Central memory CD8-positive, alpha-beta T cell (primary cell): ENCODE results near the gene CHSY3.
"Not testable (repeated sequence)": the region's sequence is repeated elsewhere in the genome, so short reads cannot be mapped to it uniquely, and the experiment has no call there.

Experiments
- ATAC-seq: fragments of 150-1000 bp; cut with Tn5 transposase; replicated peaks from 2 replicates; pipeline ENCODE4 v1.10.0; 2022; ENCODE audit warnings: mild to moderate bottlenecking, moderate FRiP score, moderate number of reproducible peaks; ENCODE audit not compliant: poor library complexity, severe bottlenecking; ENCODE audit errors: extremely low read depth
- DNase-seq, 2 donors: peaks; one replicate each; pipeline ENCODE4 v3.0.0; 2021; ENCODE audit warnings: low spot score in 2 of 2
- H3K27ac Mint-ChIP-seq: one replicate; pipeline ENCODE4 v1.8.0; 2022; ENCODE audit warnings: low read depth, mild to moderate bottlenecking, moderate library complexity, mixed read lengths
- H3K27me3 Mint-ChIP-seq: one replicate; pipeline ENCODE4 v1.8.0; 2022; ENCODE audit warnings: mixed read lengths
- H3K36me3 Mint-ChIP-seq: one replicate; pipeline ENCODE4 v1.8.0; 2022; ENCODE audit warnings: mild to moderate bottlenecking, moderate library complexity, mixed read lengths; ENCODE audit not compliant: insufficient read depth
- H3K4me1 Mint-ChIP-seq: one replicate; pipeline ENCODE4 v1.8.0; 2022; ENCODE audit warnings: mixed read lengths
- H3K4me3 Mint-ChIP-seq: one replicate; pipeline ENCODE4 v1.8.0; 2022; ENCODE audit warnings: mild to moderate bottlenecking, moderate library complexity, mixed read lengths
- H3K9me3 Mint-ChIP-seq: one replicate; pipeline ENCODE4 v1.8.0; 2022; ENCODE audit warnings: mixed read lengths

The CHSY3 gene

GRCh38 chr5:130164966-130165365 is 260.7 kb downstream of the CHSY3 start:
- no peak for ATAC-seq
- Mint-ChIP-seq H3K27ac (no peak overlapping the region), H3K27me3 (peaks cover 9% of the 10 kb centered on the region), H3K4me1 (no peaks in the 10 kb centered on the region), H3K4me3 (no peak overlapping the region), H3K9me3 (no peaks in the 10 kb centered on the region), H3K36me3 (no peaks in the 10 kb centered on the region)
- DNase-seq: no peak

DNA sequence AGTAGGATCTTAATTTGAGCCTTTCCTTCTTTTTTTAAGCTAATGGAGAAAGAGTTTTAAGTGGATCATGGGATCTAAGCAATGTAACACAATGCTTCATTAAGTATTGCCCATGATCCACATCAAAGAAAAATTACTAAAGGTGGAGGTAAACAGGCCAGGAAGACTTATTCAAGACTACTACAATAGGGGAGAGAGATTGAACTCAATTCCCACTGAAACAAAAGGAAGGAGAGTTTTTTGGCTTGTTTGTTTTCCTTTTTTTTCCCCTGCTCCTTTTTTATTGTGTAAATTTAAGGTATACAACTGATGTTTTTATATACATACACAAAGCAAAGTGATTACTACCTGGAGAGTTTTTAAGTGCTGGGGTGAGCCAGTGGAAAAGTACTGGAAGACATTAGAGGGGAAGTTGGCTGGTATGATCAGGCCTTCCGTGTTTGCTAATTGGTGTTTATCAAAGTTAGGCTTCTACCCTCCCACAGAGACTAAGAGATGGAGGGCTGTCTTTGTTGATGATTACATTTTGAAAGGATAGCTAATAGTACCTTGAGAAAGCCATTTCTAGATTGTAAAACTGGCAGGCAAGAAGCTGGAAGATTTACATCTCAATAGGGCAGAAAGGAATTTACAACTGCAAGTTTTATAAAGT is 262.7 kb downstream of the CHSY3 start:
- no peaks in the 10 kb centered on the region for H3K4me1 Mint-ChIP-seq
- no peak for ATAC-seq
- no peak overlapping the region for H3K4me3 Mint-ChIP-seq
- H3K9me3 Mint-ChIP-seq: no peaks in the 10 kb centered on the region
- H3K27ac Mint-ChIP-seq: no peak overlapping the region
- no peaks in the 10 kb centered on the region for H3K36me3 Mint-ChIP-seq
- H3K27me3 Mint-ChIP-seq: peaks cover 9% of the 10 kb centered on the region
- DNase-seq: no peak

DNA sequence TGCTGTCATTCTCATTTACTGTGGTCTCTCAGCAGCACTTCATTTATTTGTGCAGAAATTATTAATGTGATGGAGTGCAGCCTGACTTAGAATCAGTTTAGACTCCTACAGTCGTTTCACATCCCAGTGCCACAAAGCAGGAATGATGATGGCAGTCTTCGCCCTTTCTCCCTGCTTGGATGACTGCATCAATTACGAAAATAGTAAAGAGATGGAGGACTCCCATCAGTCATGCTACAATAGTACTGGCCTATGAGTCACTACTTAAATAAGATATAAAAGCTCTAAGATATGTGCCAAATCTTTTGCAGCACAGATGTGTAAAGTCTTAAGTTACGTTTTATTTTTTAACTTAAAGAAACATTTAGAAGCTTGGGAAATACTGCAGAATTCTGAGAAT is 263.9 kb downstream of the CHSY3 start:
- H3K27me3 Mint-ChIP-seq: peaks cover 9% of the 10 kb centered on the region

GRCh38 chr5:130171699-130172098 is 267.4 kb downstream of the CHSY3 start:
- no peaks in the 10 kb centered on the region for H3K9me3 Mint-ChIP-seq
- no peak for DNase-seq
- H3K27ac Mint-ChIP-seq: no peak overlapping the region
- no peaks in the 10 kb centered on the region for H3K36me3 Mint-ChIP-seq
- no peak overlapping the region for H3K4me3 Mint-ChIP-seq
- ATAC-seq: no peak
- no peaks in the 10 kb centered on the region for H3K27me3 Mint-ChIP-seq
- no peaks in the 10 kb centered on the region for H3K4me1 Mint-ChIP-seq

More for the DNA sequence above, 263.9 kb downstream of the CHSY3 start:
- no peaks in the 10 kb centered on the region for H3K9me3 Mint-ChIP-seq
- DNase-seq (no peak), ATAC-seq (no peak)
- H3K27ac Mint-ChIP-seq: no peak overlapping the region
- H3K36me3 Mint-ChIP-seq: no peaks in the 10 kb centered on the region
- no peak overlapping the region for H3K4me3 Mint-ChIP-seq
- H3K4me1 Mint-ChIP-seq: no peaks in the 10 kb centered on the region

DNA sequence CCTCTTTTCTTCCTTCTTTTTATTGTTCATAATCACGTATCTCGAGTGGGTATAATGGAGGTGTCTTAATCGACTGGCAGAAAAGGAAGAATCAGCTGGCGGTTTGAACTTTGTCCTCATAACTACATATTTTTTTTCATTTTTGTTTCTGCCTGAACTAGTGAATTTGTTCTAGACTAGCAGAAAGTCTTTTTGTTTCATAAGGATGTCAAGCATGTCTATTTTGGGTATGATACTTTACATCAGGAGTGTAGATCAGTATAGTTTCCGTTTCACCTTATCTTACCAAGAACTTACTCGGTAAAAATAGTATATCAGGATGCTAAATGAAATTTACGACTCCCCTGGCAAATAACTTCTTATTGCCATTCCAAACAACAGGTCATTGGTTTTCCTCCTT is 278.9 kb downstream of the CHSY3 start:
- no peaks in the 10 kb centered on the region for H3K27me3 Mint-ChIP-seq
- no peak overlapping the region for H3K4me3 Mint-ChIP-seq
- peaks cover 3% of the 10 kb centered on the region for H3K9me3 Mint-ChIP-seq
- no peak for DNase-seq
- no peak overlapping the region for H3K27ac Mint-ChIP-seq
- no peak for ATAC-seq
- H3K36me3 Mint-ChIP-seq: no peaks in the 10 kb centered on the region
- no peaks in the 10 kb centered on the region for H3K4me1 Mint-ChIP-seq

DNA sequence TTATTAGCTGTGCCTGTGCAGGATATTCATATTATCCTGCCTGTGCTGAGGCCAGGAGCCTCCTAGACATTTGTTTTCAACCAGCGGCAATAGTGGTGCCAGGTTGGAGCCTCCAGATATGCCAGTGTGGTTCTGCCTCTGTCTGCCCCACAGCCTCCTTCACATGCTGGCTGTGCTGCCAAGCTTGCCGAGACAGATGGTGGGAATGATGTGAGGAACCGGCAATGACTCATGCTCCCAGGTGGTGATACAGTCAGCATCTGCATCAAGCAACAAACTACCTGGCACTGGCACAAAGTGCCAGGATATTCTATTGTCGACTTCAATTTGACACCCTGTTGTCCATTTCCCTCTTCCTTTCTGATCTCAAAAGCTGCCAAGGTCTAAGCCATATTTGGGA is 285.7 kb downstream of the CHSY3 start:
- H3K9me3 Mint-ChIP-seq: no peaks in the 10 kb centered on the region
- H3K36me3 Mint-ChIP-seq: no peaks in the 10 kb centered on the region
- DNase-seq: no peak
- no peaks in the 10 kb centered on the region for H3K4me1 Mint-ChIP-seq
- no peak overlapping the region for H3K4me3 Mint-ChIP-seq
- H3K27ac Mint-ChIP-seq: no peak overlapping the region
- ATAC-seq: no peak
- peaks cover 7% of the 10 kb centered on the region for H3K27me3 Mint-ChIP-seq

DNA sequence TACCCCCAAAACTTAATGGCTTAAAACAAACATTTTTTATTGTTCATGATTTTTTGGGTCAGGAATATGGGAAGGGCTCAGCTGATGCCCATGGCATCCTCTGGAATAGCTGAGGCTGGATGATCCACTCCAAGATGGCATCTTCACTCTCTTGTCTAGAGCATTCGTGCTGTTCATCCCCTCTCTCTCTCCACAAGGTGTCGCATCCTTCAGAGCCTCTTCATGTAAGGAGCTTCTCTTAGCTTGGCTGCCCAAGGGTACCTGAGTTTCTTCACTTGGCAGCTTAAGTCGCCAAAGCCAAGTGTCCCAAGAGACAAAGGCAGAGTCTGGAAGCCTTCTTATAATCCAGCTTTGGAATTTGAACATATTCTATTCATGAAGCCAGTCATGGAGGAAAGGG is 294.7 kb downstream of the CHSY3 start:
- Mint-ChIP-seq H3K36me3 (no peaks in the 10 kb centered on the region), H3K4me1 (no peaks in the 10 kb centered on the region), H3K27ac (no peak overlapping the region), H3K4me3 (no peak overlapping the region), H3K27me3 (peaks cover 16% of the 10 kb centered on the region), H3K9me3 (no peaks in the 10 kb centered on the region)
- DNase-seq (no peak), ATAC-seq (no peak)

DNA sequence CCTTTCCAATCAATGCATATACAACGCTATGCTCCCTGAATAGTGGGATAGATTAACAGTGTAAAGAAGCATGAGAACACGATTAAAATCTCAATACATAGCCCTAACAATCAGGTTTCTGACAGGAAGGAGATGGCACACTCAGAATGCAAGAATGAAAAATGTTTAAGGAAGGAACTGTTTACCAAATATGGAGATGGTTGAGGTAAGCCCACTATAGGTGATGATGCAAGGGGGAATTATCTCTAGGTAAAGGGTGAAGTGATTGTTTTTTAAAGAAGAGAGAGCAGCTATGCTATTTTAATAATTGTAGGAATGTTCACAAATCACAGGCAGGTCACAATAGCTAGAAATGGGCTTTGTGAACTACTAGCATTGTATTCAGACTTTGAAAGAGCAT is 302.4 kb downstream of the CHSY3 start:
- no peak for ATAC-seq
- H3K27ac Mint-ChIP-seq: no peak overlapping the region
- H3K4me1 Mint-ChIP-seq: no peaks in the 10 kb centered on the region
- DNase-seq: no peak
- no peak overlapping the region for H3K4me3 Mint-ChIP-seq
- peaks cover 5% of the 10 kb centered on the region for H3K9me3 Mint-ChIP-seq
- no peaks in the 10 kb centered on the region for H3K36me3 Mint-ChIP-seq
- no peaks in the 10 kb centered on the region for H3K27me3 Mint-ChIP-seq

- no peaks in the 10 kb centered on the region for H3K4me1 Mint-ChIP-seq
- H3K27ac Mint-ChIP-seq: no peak overlapping the region
- ATAC-seq (no peak), DNase-seq (no peak)
- peaks cover 5% of the 10 kb centered on the region for H3K9me3 Mint-ChIP-seq
- H3K36me3 Mint-ChIP-seq: no peaks in the 10 kb centered on the region
- no peaks in the 10 kb centered on the region for H3K27me3 Mint-ChIP-seq
- H3K4me3 Mint-ChIP-seq: no peak overlapping the region
These were observed 309.3 kb downstream of the CHSY3 start for GRCh38 chr5:130213607-130214006.

- peaks cover 10% of the 10 kb centered on the region for H3K9me3 Mint-ChIP-seq
- no peak overlapping the region for H3K4me3 Mint-ChIP-seq
- ATAC-seq: no peak
- DNase-seq: no peak
- H3K4me1 Mint-ChIP-seq: no peaks in the 10 kb centered on the region
- no peak overlapping the region for H3K27ac Mint-ChIP-seq
- no peaks in the 10 kb centered on the region for H3K36me3 Mint-ChIP-seq
- no peaks in the 10 kb centered on the region for H3K27me3 Mint-ChIP-seq
These were observed 312.0 kb downstream of the CHSY3 start for GRCh38 chr5:130216286-130216685.

DNA sequence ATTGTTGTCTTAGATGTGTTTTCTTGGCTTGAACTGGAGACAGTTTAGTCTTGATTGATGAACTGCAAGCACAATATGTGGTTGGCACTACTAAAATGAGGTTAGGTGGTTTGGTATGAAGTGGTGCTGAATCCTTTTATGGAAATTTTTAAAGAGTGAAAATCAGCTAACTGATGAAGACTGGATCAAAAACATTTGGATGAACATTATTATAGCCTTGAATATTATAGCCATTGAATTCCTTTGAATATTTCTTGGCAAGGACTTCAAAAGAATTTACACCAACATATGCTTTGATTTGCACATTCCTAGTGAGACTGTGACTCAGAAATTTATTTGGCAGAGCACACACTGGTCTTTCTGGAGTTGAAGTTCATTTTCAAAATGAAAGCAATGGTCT is 318.3 kb downstream of the CHSY3 start:
- ATAC-seq: no peak
- H3K27me3 Mint-ChIP-seq: no peaks in the 10 kb centered on the region

DNA sequence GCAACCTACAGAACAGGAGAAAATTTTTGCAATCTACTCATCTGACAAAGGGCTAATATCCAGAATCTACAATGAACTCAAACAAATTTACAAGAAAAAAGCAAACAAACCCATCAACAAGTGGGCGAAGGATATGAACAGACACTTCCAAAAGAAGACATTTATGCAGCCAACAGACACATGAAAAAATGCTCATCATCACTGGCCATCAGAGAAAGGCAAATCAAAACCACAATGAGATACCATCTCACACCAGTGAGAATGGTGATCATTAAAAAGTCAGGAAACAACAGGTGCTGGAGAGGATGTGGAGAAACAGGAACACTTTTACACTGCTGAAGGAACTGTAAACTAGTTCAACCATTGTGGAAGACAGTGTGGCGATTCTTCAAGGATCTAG is 322.3 kb downstream of the CHSY3 start:
- H3K4me3 Mint-ChIP-seq, H3K36me3 Mint-ChIP-seq, H3K4me1 Mint-ChIP-seq, H3K27me3 Mint-ChIP-seq, H3K9me3 Mint-ChIP-seq, DNase-seq, H3K27ac Mint-ChIP-seq, ATAC-seq: not testable (repeated sequence)

More for the DNA sequence above, 318.3 kb downstream of the CHSY3 start:
- no peak overlapping the region for H3K4me3 Mint-ChIP-seq
- no peaks in the 10 kb centered on the region for H3K36me3 Mint-ChIP-seq
- no peak for DNase-seq
- no peak overlapping the region for H3K27ac Mint-ChIP-seq
- peaks cover 5% of the 10 kb centered on the region for H3K9me3 Mint-ChIP-seq
- H3K4me1 Mint-ChIP-seq: no peaks in the 10 kb centered on the region

DNA sequence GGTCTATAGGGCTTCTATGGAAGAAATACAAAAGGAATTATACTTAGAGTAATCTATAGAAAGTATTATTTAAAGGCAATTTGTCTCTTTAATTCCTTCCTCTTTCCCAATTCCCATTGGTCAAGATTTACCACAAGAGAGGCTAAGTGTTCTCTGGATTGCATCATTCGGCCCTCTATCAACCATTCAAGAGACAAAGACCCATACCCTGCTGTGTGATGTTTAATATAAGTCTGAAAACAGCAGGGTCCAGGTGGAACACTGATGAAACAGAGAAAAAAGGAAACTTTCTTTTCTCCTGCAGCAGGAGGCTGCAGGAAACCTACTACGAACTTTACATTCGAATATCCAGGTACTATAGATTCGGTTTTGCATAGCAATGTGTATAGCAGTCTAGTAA is 323.4 kb downstream of the CHSY3 start:
- H3K27ac Mint-ChIP-seq: no peak overlapping the region
- H3K36me3 Mint-ChIP-seq: no peaks in the 10 kb centered on the region
- no peak overlapping the region for H3K4me3 Mint-ChIP-seq
- DNase-seq (no peak), ATAC-seq (no peak)
- H3K27me3 Mint-ChIP-seq: no peaks in the 10 kb centered on the region
- no peaks in the 10 kb centered on the region for H3K4me1 Mint-ChIP-seq
- no peaks in the 10 kb centered on the region for H3K9me3 Mint-ChIP-seq

DNA sequence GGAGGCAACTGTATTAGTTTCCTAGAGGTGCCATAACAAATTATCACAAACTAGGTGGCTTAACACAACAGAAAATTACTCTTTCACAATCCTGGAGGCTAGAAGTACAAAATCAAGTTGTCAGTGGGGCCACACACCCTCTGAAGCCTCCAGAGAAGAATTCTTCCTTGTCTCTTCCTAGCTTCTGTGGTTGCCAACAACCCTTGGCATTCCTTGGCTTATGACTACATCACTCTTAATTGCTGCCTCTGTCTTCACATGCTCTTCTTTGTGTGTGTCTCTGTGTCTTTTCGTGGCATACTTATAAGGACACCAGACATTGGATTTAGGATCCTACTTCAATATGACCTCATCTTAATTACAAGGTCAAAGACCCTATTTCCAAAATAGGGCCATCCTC is 327.5 kb downstream of the CHSY3 start:
- H3K9me3 Mint-ChIP-seq: peaks cover 6% of the 10 kb centered on the region

More for the DNA sequence above, 327.5 kb downstream of the CHSY3 start:
- Mint-ChIP-seq H3K4me3 (no peak overlapping the region), H3K27ac (no peak overlapping the region), H3K36me3 (no peaks in the 10 kb centered on the region), H3K27me3 (no peaks in the 10 kb centered on the region), H3K4me1 (no peaks in the 10 kb centered on the region)
- ATAC-seq (no peak), DNase-seq (no peak)
